Measurements from ENCODE around the gene PCDHGA5.
"Not testable (repeated sequence)": the region's sequence is repeated elsewhere in the genome, so short reads cannot be mapped to it uniquely, and the experiment has no call there.

PCDHGA5 gene

GRCh38 chr5:141354900-141355469 lies 9.0 kb upstream of the PCDHGA5 start, which contains the start of gene PCDHGA4:
TSS of gene PCDHGA4 (plus strand) at chr5:141355021. CDS start at chr5:141355108, 87 bp downstream.
- peak; percentile 26 for DNase-seq

GRCh38 chr5:141355641-141356040 lies 8.3 kb upstream of the PCDHGA5 start:
- no peak for DNase-seq

- no peak for DNase-seq
Observed at GRCh38 chr5:141356133-141356532, 7.8 kb upstream of the PCDHGA5 start.

GRCh38 chr5:141356950-141357349 lies 7.0 kb upstream of the PCDHGA5 start:
- no peak for DNase-seq

- peak; percentile 50 for DNase-seq
Observed at GRCh38 chr5:141359790-141360426, 4.1 kb upstream of the PCDHGA5 start, which contains the start of gene PCDHGB2. TSS of gene PCDHGB2 (plus strand) at chr5:141359994. CDS start at chr5:141360136, 142 bp downstream.

- no peak for DNase-seq
Observed at GRCh38 chr5:141360685-141361084, 3.3 kb upstream of the PCDHGA5 start.

GRCh38 chr5:141362719-141363118 lies 1.2 kb upstream of the PCDHGA5 start:
- DNase-seq, result no peak

- DNase-seq, result no peak
Observed at GRCh38 chr5:141366016-141366896, 2.3 kb downstream of the PCDHGA5 start.

GRCh38 chr5:141369994-141370848 lies 6.3 kb downstream of the PCDHGA5 start, which contains the start of gene PCDHGB3:
TSS of gene PCDHGB3 (plus strand) at chr5:141370242. CDS start at chr5:141370395, 153 bp downstream.
- peak; percentile 69 for DNase-seq

GRCh38 chr5:141371572-141372475 lies 7.9 kb downstream of the PCDHGA5 start:
- DNase-seq, result no peak

- peak; percentile 38 for DNase-seq
Observed at GRCh38 chr5:141373673-141374317, 9.8 kb downstream of the PCDHGA5 start, which contains the start of gene PCDHGA6. TSS of gene PCDHGA6 (plus strand) at chr5:141373891. CDS start at chr5:141374084, 193 bp downstream.

GRCh38 chr5:141374627-141375026 lies 10.7 kb downstream of the PCDHGA5 start:
- DNase-seq, result no peak

GRCh38 chr5:141375444-141376155 lies 11.6 kb downstream of the PCDHGA5 start:
- not testable (repeated sequence) for DNase-seq

GRCh38 chr5:141382469-141383294 lies 18.7 kb downstream of the PCDHGA5 start, which contains the start of gene PCDHGA7:
TSS of gene PCDHGA7 (plus strand) at chr5:141382742. CDS start at chr5:141382900, 158 bp downstream.
- peak; percentile 24 for DNase-seq

GRCh38 chr5:141383345-141383744 lies 19.4 kb downstream of the PCDHGA5 start:
- no peak for DNase-seq

- DNase-seq, result no peak
Observed at GRCh38 chr5:141384471-141385267, 20.7 kb downstream of the PCDHGA5 start.

GRCh38 chr5:141387557-141388311 lies 23.8 kb downstream of the PCDHGA5 start, which contains the start of gene PCDHGB4:
TSS of gene PCDHGB4 (plus strand) at chr5:141387698. CDS start at chr5:141387885, 187 bp downstream.
- DNase-seq, result peak; percentile 39
